GM18520 (cell line): Measurements from ENCODE around the gene RALGPS1.

Experiments used
- ATAC-seq: cut with Tn5 transposase; IDR thresholded peaks from one replicate; pipeline ENCODE4 v1.9.1; 2021; ENCODE audit not compliant: unreplicated experiment

The RALGPS1 gene

DNA sequence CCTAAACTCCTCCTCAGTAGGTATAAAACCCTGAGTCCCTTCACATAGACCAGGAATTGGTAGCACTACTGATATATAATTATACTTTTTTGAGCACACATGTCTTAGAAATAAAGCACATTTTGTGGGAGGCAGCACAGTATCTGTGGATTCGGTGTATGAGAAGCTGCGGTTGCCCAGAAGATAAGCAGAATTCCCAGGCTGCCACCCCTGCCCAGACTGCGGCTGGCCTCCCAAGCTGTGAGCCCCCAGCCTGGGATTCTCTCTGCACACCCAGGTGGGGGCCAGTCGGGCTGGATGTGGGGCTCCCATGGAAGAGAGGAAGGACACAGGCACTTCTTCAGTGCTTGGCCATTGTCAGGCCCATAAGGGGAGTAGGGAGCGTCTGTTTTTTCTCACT, 233.4 kb downstream of the RALGPS1 start:
- no peak for ATAC-seq

DNA sequence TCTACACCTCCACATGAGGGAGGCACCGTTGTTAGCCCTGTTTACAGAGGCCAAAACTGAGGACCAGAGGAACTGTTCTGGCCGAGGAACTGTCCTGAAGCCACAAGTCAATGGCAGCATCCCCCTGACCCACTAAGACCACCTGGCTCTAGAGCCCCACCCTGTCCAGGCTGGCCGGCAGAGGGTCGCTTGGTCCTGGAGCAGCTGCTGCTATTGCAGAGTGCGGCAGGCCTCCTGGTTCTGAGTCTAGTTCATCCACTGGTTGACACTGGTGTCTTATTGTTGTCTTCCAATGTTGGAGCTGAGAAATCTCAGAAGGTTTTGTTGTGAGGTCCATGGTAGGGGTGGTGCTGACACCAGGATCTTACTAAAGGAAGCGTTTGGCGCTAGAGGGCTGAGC, 234.4 kb downstream of the RALGPS1 start:
- ATAC-seq = no peak

GRCh38 chr9:127149463-127150390, 235.1 kb downstream of the RALGPS1 start:
- ATAC-seq = no peak

- no peak for ATAC-seq
Observed at GRCh38 chr9:127153501-127153900, 238.9 kb downstream of the RALGPS1 start.

GRCh38 chr9:127154003-127154389, 239.4 kb downstream of the RALGPS1 start:
- no peak for ATAC-seq

DNA sequence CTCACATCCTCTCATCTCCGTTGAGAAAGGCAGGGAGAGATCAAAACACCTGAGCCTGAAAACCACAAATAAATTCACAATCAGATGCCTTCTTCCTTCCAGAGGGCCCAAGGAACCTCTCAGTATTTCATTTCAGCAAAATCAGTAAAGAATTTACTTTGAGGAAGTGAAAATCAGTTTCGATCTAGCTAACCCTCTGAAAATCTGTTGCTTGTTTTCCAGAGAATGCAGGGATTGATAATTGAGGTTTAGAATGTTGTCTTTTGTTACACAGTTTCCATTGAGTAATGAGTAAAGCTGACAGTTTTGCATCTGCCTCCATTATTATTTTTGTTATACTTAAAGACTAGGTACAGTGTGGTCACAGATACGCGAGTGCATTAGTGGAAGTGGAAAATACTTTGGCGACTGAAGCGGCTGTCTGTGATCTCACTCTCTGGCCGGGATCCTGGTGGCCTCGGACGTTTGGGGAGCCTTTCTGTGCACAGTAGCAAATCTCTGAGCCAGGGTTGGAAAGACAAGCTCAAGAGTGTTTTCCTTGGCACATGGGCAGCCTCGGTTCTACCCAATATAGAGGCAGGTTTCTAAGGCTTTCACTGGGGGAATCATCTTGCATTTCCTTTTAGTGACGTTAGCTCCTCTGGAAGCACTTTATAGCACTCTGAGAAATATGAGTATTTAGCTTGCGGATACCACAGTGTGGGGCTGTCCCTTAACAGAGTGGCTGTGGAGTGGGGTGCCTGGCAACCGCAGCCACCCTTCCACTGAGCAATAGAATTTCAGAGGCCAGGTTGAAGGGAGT, 240.0 kb downstream of the RALGPS1 start:
- ATAC-seq = no peak

- ATAC-seq = no peak
Observed at GRCh38 chr9:127155314-127155960, 240.9 kb downstream of the RALGPS1 start.

GRCh38 chr9:127158786-127159324, 244.3 kb downstream of the RALGPS1 start:
- no peak for ATAC-seq

DNA sequence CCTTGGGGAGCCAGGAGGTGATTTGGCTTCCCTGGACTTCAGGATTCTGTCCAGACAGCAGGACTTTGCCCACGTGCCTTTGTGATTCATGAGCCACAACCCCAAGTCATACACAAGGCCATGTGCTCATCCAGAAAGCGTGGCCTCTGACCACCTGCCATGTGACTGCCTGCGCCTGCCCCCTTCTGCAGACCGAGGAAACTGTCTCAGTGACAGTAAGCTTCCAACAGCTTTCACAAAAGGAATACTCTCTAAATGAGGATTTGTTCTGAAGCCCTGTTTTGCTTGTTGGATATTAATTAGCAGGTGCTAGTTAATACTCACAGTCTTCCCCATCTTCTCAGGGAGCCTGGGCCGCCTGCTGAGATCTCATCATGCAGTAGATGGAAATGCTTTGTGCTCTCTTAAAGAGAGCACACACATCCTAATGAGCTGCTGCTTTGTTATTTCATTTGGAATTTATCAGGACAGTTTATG, 244.8 kb downstream of the RALGPS1 start:
- ATAC-seq = no peak

GRCh38 chr9:127159949-127160610, 245.5 kb downstream of the RALGPS1 start:
- ATAC-seq = no peak

DNA sequence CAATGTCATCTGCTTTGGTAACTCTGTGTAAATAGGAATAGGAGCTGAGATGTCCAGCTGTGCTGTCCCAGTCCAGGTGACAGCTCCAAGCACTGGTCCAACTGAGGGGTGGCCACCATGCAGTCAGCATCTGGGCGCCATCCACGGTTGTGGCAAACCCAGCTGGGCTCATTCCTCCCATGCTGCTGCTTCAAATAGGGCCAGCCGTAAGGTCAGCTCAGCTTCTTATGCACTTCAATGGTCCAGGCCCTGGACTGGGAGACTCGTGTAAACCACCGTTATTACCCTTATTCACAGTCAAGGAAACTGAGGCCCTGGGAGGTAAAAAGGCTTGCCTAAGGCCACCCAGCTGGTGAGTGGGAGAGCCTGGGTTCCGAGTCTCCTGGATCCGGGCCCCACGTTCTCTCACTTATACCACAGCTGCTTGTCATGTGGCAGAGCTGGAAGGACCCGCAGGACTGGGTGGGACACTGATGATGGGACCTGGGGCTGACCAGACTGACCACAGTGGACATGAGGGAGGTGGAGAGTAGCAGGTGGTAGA, 246.6 kb downstream of the RALGPS1 start:
- ATAC-seq = no peak

DNA sequence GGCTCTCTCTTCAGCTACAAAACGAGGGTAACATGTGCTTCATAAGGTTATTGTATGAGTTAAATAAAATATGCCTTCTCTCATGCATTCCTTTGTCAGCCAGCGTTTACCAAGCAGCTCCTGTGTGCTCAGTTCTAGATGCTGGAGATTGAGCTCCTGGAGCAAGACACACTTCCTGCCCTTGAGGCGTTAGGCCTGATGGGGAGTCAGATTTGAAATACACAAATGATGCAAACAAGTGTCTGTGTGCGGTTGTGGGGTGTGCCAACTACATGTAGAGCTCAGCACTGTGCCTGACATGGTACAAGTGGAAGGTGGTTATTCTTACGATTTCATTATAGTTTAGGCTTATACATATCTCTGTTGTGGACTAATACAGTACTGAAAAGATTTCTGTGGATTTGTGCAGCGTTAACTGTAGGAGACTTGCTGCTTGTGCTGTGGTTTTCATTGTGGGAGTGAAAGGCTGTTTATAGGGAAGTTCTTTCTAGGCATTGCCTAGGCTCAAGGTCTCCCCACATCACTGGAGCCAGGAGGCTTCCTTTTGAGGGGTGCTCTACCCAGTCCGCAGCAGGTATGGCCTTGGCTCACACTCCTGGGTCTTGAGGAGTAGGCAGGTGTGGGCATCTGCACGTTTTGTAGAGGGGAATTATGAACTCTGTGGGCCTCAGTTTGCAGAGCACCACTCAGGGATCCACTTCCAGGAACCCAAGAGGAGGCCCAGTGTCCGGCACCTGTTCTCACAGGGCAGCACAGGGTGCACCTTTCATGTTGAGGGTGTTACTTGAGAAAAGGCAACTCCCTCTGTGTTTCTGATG, 247.7 kb downstream of the RALGPS1 start:
- no peak for ATAC-seq

DNA sequence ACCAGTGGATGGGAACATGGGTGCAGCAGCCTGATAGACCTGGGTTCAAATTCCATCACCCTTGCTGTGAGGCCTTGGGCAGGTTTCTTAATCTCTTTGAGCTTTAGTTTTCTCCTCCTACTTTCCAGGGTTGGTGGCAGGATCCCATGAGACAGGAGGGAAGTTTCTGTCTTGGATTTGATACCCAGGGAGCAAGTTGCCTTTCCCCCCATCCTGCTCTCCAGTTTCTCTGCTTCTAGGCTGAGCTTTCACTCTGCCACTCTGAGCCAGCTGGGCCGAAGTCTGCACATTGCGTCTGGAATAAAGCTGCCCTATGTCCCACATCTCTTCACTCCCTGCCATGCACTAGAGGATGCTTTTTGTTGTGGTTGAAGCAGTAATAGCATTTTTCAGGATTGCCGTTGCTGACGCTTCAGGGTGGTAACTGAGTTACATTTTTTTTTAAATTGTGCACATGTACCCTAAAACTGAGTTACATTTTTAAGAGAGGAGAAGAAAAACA, 248.3 kb downstream of the RALGPS1 start:
- no peak for ATAC-seq

DNA sequence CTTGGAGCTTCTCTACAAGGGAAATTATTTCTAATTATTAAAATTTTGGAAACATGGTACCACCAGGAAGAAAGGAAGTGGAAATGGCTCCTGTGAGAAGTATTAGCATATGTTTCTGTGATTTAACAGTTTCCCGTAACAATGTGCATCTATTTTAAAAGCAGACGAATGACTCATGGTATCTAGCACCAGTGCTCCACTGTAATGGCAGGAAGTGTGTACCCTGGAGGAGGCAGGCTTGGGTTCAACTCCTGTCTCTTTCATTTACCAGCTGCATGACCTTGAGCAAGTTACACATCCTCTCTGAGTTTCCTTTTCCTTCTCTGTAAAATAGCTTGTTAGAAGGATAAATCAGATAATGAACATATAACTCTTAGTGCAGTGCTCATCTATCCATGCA, 248.8 kb downstream of the RALGPS1 start:
- ATAC-seq = no peak

DNA sequence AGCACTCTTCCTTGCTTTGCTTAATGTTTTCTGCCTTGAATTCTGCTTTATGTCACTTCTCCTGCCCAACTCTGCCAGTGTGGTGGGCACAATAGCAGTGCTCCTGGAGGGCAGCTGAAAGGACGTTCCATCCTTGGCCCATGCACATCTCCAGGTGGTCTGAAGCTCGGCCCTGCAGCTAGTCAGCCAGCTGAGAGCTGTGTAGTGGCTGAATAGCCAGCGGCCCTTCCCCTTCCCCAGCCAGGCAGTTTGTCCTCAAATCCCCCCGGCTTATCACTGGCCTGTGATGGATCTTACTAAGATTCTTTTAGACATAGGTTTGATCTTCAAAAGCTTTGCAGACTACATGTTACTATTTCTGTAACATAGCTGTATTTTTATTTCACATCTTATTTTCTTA, 250.5 kb downstream of the RALGPS1 start:
- ATAC-seq = no peak

DNA sequence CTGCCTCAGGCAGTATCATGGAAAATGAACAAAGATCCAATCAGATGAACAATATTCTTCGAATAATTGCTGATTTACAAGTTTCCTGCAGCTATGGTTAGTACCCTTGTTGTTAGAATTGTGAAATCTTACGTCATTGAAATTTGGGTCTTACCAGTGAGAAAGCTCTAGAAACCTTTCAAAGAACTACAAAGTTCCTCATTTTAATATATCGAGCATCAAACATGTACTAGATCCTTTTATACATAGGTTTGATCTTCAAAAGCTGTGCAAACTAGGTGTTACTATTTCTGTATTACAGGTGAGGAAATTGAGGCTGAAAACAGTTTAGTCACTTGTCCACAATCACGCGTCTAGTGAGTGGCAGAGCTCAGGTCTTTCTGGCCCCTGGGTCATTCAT, 251.5 kb downstream of the RALGPS1 start:
- no peak for ATAC-seq

GRCh38 chr9:127166651-127167524, 252.3 kb downstream of the RALGPS1 start:
- peak; percentile 57 for ATAC-seq

DNA sequence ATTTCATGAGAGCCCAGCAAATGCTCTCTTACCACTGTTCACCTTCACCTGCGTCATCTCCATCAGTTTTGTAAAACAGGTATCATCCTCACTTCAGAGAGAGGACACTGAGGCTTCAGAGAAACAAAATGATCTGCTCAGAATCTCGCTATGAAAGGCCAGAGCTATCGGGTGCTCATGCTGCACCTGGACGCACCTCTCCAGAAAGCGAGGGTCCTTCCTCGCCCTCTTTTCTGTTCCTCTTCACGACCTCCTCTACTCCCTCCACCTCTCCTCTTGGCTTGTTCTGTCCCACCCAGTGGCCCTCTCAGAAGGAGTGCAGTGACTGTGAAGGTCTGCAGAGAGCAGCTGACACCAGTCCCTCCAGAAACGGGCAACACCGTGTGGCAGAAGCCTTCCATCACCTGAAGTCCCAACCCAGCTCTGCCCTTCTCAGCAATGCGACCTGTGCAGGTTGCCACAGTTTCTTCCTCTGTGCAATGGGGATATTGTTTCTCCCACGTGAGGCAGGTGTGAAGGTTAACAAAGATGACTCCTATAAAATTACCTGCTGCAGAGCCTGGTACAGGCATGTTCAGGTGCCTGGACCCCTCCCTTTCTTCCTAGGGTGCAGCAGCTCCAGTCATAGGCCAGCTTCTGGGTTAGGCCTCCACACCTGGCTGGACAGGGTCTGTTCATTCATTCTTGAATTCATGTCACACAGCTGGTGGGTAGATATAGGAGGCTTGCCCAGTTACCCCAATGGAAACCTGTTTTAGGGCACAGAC, 253.2 kb downstream of the RALGPS1 start:
- no peak for ATAC-seq
